ENCODE data around the gene STMP1.
A peak's percentile ranks its signal among the peaks of the same experiment; 100 is the strongest.
"Not testable (repeated sequence)": the region's sequence is repeated elsewhere in the genome, so short reads cannot be mapped to it uniquely, and the experiment has no call there.

STMP1 gene

DNA sequence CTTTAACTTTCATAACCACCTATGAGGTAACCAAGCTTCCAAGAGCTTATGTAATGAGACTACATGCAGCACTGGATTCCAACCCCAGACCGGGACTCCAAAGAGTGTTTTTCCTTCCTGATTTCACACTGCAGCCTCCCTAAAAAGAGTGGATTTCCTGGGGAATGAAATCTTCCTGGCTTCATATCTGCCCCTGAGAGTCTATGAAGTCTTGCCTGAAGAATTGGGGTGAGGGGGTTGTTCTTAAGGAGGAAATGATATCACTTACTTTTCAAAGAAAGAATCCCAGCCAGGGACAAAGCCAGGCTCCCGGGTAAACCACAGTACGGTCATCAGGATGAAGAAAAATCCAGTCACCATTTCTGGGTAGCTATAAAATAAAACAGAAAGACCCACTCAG lies 29.7 kb downstream of the STMP1 start:
- no peaks in the 10 kb centered on the region for H3K9me3 ChIP-seq (ENCODE audit: severe bottlenecking)
- H3K27ac ChIP-seq = no peak overlapping the region
- no peaks in the 10 kb centered on the region for H3K27me3 ChIP-seq (ENCODE audit: insufficient read depth, low read depth, severe bottlenecking)
- DNase-seq = no peak
- H3K36me3 ChIP-seq = no peaks in the 10 kb centered on the region; the same call in 1 of the 2 replicates
- no peak overlapping the region for H3K4me3 ChIP-seq (ENCODE audit: low read depth, low read length)
- TF ChIP-seq, protein P1, sequence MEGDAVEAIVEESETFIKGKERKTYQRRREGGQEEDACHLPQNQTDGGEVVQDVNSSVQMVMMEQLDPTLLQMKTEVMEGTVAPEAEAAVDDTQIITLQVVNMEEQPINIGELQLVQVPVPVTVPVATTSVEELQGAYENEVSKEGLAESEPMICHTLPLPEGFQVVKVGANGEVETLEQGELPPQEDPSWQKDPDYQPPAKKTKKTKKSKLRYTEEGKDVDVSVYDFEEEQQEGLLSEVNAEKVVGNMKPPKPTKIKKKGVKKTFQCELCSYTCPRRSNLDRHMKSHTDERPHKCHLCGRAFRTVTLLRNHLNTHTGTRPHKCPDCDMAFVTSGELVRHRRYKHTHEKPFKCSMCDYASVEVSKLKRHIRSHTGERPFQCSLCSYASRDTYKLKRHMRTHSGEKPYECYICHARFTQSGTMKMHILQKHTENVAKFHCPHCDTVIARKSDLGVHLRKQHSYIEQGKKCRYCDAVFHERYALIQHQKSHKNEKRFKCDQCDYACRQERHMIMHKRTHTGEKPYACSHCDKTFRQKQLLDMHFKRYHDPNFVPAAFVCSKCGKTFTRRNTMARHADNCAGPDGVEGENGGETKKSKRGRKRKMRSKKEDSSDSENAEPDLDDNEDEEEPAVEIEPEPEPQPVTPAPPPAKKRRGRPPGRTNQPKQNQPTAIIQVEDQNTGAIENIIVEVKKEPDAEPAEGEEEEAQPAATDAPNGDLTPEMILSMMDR (IDR thresholded peaks at IDR 0.05; ENCODE audit: low read depth, low read length) = no peak

DNA sequence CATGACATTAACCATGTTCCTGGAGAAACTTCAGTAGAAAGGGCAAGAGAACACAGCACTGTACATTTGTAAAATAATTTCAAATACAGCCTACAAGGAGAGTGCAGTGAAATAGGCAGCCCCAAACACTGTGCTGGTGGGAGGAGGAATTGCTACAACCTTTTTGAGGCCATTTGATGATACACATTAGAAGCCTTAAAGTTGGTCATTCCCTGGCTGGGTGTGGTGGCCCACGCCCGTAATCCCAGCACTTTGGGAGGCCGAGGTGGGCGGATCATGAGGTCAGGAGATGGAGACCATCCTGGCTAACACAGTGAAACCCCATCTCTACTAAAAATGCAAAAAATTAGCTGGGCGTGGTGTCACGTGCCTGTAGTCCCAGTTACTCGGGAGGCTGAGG lies 30.3 kb downstream of the STMP1 start:
- not testable (repeated sequence) for H3K4me3 ChIP-seq (ENCODE audit: low read depth, low read length); H3K27ac ChIP-seq; H3K36me3 ChIP-seq

DNA sequence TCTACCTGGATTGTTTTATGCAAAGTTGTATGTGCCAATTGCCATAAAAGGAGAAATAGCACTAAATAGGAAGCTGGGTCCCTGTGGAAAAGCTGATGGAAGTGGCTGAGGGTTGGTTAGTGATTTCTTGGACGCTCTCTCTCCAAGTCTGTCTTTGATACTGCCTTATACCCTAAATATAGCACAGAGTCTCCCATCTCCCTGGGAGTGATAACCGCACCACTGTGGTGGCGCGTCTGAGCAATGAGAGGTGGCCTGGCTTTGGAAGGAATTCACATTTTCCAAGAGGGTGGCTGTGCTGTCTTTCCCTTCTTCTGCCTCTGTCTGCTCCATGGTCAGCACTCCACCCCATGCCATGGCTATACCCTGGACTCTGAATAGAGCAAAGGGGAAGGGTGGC lies 31.2 kb downstream of the STMP1 start:
- Histone ChIP-seq H3K27me3 (ENCODE audit: insufficient read depth, low read depth, severe bottlenecking) (no peaks in the 10 kb centered on the region), H3K27ac (no peak overlapping the region), H3K36me3 (no peaks in the 10 kb centered on the region; the same call in none of the 2 replicates), H3K4me3 (ENCODE audit: low read depth, low read length) (no peak overlapping the region), H3K9me3 (ENCODE audit: severe bottlenecking) (no peaks in the 10 kb centered on the region)
- TF ChIP-seq, protein P1 (IDR thresholded peaks at IDR 0.05; ENCODE audit: low read depth, low read length) = no peak
- no peak for DNase-seq

More for the DNA sequence above, 30.3 kb downstream of the STMP1 start:
- not testable (repeated sequence) for H3K9me3 ChIP-seq (ENCODE audit: severe bottlenecking); H3K27me3 ChIP-seq (ENCODE audit: insufficient read depth, low read depth, severe bottlenecking); DNase-seq

DNA sequence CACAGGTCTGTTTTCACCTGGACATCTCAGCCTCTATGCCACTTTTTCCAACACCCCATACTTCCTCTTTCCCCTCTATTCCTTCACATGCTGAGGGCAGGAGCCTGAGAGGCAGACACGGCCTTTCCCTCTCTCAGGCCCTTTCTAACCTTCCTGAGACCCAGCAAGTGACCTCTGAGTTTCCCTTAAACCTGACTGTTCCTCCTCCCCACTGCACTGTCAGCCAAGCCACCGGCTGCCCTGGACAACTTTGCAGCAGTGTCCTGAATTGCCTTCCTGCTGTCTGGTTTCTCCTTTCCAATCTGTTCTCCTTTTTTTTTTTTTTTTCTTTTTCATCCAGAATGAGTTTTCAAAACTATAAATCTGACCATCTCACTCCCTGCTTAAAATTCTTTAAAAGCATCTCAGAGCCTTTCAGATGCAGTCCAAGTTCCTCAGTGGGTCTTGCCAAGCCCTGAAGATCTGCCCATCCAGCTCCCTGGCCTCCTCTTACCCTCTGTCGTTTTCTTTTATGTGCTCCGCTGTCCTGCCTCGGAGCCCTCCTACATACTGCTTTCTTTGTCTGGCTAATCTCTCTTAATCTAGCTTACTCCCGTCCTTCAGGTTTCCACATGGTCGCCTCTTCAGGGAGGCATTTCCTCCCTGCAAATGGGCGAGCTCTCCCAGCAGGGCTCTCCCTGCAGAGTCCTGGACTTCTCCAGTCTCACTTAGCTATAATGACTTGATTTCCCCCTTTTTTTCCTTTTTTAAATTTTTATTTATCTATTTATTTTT lies 35.1 kb downstream of the STMP1 start:
- Histone ChIP-seq H3K4me3 (ENCODE audit: low read depth, low read length) (no peak overlapping the region), H3K27me3 (ENCODE audit: insufficient read depth, low read depth, severe bottlenecking) (no peaks in the 10 kb centered on the region), H3K27ac (peak overlapping the region; percentile 96), H3K36me3 (no peaks in the 10 kb centered on the region; the same call in 1 of the 2 replicates), H3K9me3 (ENCODE audit: severe bottlenecking) (no peaks in the 10 kb centered on the region)
- peak; percentile 74 for DNase-seq
- TF ChIP-seq, protein P1 (IDR thresholded peaks at IDR 0.05; ENCODE audit: low read depth, low read length) = no peak

DNA sequence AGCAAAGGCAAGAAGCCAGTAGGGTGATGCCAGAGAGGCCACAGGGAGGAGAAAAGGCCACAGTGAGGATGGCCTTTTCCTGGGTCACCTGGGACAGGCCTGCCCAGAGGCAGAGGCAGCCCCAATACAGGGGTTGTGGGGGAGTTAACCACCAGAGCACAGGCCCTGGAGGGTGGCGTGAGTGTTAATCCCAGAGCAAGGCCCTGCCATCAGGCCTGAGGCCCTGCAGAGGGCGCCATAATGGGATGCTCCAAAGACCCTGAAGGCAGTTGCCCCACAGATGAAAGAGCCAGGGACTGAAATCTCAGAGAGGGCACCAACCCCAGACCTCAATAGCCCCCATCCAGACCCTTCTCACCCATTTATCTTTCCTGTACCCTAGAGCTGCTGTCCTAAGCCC lies 41.8 kb downstream of the STMP1 start:
- no peak for DNase-seq
- H3K27ac ChIP-seq = no peak overlapping the region
- TF ChIP-seq, protein P1 (IDR thresholded peaks at IDR 0.05; ENCODE audit: low read depth, low read length) = peak; percentile 65
- H3K4me3 ChIP-seq (ENCODE audit: low read depth, low read length) = no peak overlapping the region
- no peaks in the 10 kb centered on the region for H3K27me3 ChIP-seq (ENCODE audit: insufficient read depth, low read depth, severe bottlenecking)
- no peaks in the 10 kb centered on the region for H3K9me3 ChIP-seq (ENCODE audit: severe bottlenecking)
- H3K36me3 ChIP-seq = no peaks in the 10 kb centered on the region

DNA sequence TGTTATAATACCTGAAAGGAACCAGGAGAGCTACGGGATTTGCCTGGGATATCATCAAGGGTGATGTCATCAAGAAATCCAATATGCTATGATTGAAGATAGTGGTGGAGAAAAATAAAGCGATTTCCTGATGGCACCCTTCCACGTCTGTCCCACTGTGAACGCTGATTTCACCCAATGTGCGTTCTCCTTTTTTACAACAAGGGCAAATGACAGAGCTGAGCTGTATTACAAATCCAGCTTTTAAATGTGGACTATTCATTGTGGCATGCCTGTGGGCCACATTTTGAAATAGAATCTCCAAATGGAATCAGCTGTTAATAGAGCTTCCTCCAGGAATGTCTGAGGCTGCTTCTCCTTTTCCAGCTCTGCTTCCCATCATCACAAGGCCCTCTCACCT lies 42.4 kb downstream of the STMP1 start:
- no peak overlapping the region for H3K27ac ChIP-seq
- DNase-seq = no peak
- TF ChIP-seq, protein P1 (IDR thresholded peaks at IDR 0.05; ENCODE audit: low read depth, low read length) = no peak

More for the DNA sequence above, 42.4 kb downstream of the STMP1 start:
- H3K36me3 ChIP-seq = no peaks in the 10 kb centered on the region
- no peaks in the 10 kb centered on the region for H3K9me3 ChIP-seq (ENCODE audit: severe bottlenecking)
- H3K27me3 ChIP-seq (ENCODE audit: insufficient read depth, low read depth, severe bottlenecking) = no peaks in the 10 kb centered on the region
- H3K4me3 ChIP-seq (ENCODE audit: low read depth, low read length) = no peak overlapping the region
